ENCODE measurements around the gene PPM1H. TPM values are rescaled to one million over a fixed set of nuclear protein-coding genes. Genes with fewer than 3 reads are reported as not detected.

Gene PPM1H
- total RNA-seq, 1 donor from 2014 or later, result 0.49 TPM

DNA sequence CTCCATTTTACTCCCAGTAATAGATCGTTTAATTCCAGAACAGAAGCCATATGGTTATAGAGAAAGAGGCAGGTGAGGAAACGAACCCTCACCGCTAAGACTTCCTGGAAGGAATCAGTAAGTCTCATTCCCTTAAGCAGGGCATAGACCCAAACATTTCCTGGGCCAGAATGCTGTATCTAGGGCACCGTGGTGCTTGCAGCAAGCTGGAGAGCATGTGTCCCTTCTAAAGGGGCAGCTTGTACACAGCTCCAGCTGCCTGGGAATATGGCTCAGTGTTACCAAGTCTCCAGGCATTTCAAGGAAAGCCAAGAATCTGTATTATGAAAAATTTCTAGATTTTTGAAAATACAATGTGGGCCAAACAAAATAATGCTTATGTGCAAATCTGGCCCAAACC lies 73.4 kb downstream of the PPM1H start:
- no peak overlapping the region for H3K27ac ChIP-seq
- TF ChIP-seq, protein P1, sequence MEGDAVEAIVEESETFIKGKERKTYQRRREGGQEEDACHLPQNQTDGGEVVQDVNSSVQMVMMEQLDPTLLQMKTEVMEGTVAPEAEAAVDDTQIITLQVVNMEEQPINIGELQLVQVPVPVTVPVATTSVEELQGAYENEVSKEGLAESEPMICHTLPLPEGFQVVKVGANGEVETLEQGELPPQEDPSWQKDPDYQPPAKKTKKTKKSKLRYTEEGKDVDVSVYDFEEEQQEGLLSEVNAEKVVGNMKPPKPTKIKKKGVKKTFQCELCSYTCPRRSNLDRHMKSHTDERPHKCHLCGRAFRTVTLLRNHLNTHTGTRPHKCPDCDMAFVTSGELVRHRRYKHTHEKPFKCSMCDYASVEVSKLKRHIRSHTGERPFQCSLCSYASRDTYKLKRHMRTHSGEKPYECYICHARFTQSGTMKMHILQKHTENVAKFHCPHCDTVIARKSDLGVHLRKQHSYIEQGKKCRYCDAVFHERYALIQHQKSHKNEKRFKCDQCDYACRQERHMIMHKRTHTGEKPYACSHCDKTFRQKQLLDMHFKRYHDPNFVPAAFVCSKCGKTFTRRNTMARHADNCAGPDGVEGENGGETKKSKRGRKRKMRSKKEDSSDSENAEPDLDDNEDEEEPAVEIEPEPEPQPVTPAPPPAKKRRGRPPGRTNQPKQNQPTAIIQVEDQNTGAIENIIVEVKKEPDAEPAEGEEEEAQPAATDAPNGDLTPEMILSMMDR (IDR thresholded peaks at IDR 0.05), result no peak
- TF ChIP-seq POLR2AphosphoS5 (IDR thresholded peaks at IDR 0.05; ENCODE audit: insufficient read depth in 1 of 2, low read depth in 1 of 2), result no peak
- no peak for TF ChIP-seq POLR2A (IDR thresholded peaks at IDR 0.05)
- H3K4me3 ChIP-seq, result no peak overlapping the region
- DNase-seq (ENCODE audit: extremely low spot score in 2 of 2), result no peak
- H3K27me3 ChIP-seq, result no peaks in the 10 kb centered on the region
- intact Hi-C loops (cut with DNase I), result no loop called here
- H3K36me3 ChIP-seq, result no peaks in the 10 kb centered on the region
- no peaks in the 10 kb centered on the region for H3K9me3 ChIP-seq
- H3K4me1 ChIP-seq, result no peaks in the 10 kb centered on the region

DNA sequence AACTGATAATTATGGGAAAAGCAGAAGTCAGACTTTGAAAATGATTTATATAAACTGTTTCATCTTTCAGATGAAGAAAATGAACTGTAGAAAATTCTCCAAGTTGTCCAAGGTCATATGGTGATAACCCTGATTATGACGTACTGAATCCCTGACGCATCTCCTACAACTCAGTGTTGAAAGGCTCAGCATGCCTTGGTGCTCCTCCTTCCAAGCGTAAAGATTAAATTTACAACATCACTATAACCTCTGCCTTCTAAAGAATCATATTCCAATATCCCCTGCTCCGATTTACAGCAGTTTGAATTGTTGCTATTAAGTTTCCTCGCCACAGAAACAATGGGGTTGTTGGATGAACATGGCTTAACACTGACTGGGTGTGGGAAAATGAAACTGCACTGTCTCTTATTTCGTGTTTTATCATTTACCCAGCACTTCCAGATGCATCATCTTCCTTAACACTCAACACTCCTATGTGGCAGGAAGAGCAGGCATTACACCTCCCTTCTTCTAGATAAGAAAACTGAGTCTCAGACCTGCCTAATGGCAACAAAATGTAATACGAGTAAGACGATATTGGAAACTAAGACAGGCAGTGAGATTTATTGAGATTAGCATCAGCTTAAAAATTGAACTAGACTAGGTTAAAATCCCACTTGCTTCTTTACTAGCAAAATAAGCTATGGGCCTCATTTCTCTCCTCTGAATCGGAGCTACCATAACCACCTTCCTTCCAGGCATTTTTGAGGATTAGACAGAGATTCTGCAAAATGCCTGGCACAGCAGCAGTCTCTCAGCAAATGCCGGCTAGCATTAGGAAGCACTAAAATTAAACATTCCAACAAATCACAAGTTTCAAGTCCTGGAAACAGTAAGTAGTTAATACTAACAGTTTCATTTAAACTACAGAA lies 74.2 kb downstream of the PPM1H start:
- H3K27me3 ChIP-seq, result no peaks in the 10 kb centered on the region
- no peak overlapping the region for H3K27ac ChIP-seq
- H3K9me3 ChIP-seq, result no peaks in the 10 kb centered on the region
- DNase-seq (ENCODE audit: extremely low spot score in 2 of 2), result no peak
- H3K4me3 ChIP-seq, result no peak overlapping the region
- no peaks in the 10 kb centered on the region for H3K36me3 ChIP-seq
- no peaks in the 10 kb centered on the region for H3K4me1 ChIP-seq
- no peak for TF ChIP-seq POLR2AphosphoS5 (IDR thresholded peaks at IDR 0.05; ENCODE audit: insufficient read depth in 1 of 2, low read depth in 1 of 2)
- intact Hi-C loops (cut with DNase I), result no loop called here

DNA sequence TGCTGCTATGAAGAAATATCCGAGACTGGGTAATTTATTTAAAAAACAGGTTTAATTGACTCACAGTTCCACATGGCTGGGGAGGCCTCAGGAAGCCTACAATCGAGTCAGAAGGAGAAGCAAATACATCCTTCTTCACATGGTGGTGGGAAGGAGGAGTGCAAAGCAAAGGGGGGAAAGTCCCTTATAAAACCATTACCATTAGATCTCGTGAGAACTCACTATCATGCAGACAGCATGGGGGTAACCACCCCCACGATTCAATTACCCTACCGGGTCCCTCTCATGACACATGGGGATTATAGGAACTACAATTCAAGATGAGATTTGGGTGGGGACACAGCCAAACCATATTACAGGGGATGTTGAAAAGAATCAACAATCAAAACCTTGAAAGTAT lies 74.9 kb downstream of the PPM1H start:
- no peaks in the 10 kb centered on the region for H3K27me3 ChIP-seq
- no peaks in the 10 kb centered on the region for H3K9me3 ChIP-seq
- H3K4me1 ChIP-seq, result no peaks in the 10 kb centered on the region
- no peak for TF ChIP-seq POLR2A (IDR thresholded peaks at IDR 0.05)
- no peak for TF ChIP-seq POLR2AphosphoS5 (IDR thresholded peaks at IDR 0.05; ENCODE audit: insufficient read depth in 1 of 2, low read depth in 1 of 2)
- TF ChIP-seq, protein P1 (IDR thresholded peaks at IDR 0.05), result no peak
- H3K27ac ChIP-seq, result no peak overlapping the region
- H3K36me3 ChIP-seq, result no peaks in the 10 kb centered on the region
- DNase-seq (ENCODE audit: extremely low spot score in 2 of 2), result no peak
- H3K4me3 ChIP-seq, result no peak overlapping the region
- intact Hi-C loops (cut with DNase I), result no loop called here

DNA sequence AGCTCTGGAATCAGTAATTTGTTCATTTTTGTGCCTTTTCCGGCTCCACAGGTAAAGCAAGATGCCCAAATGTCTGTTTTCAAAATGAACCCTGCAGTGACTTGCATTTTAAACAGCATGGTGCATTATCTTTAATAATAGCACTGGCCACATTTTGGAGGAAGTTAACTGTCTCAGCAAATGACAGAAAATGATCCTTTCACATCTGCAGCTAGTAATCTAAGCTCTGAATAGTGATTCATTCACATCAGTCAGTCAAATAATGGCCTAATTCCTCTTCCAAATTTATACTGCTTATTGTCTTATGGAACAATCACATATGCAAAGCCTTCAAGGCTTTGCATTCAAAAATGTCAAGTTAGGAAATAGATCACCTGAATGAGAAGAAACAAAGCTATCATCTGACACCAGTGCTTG lies 75.6 kb downstream of the PPM1H start:
- TF ChIP-seq POLR2A (IDR thresholded peaks at IDR 0.05), result no peak
- TF ChIP-seq, protein P1 (IDR thresholded peaks at IDR 0.05), result no peak
- TF ChIP-seq POLR2AphosphoS5 (IDR thresholded peaks at IDR 0.05; ENCODE audit: insufficient read depth in 1 of 2, low read depth in 1 of 2), result no peak
- Histone ChIP-seq H3K4me1 (no peaks in the 10 kb centered on the region), H3K27me3 (no peaks in the 10 kb centered on the region), H3K9me3 (no peaks in the 10 kb centered on the region), H3K36me3 (no peaks in the 10 kb centered on the region), H3K27ac (no peak overlapping the region), H3K4me3 (no peak overlapping the region)
- intact Hi-C loops (cut with DNase I), result no loop called here
- no peak for DNase-seq (ENCODE audit: extremely low spot score in 2 of 2)

DNA sequence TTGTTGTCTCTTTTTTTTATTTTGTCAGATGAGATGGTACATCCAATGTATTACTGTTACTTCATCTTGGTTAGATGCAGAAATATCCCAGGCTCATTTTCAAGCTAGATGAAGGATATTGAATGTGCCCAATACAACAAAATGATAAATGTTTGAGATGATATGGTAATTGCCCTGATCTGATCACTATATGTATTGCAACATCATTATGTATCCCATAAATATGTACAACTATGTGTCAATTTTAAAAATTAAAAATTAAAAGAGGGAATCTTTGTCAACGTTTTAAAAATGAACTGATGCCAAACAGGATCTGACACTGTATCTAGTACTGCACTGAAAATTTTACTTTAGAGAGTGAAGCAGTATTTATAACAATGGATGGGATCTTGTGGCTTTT lies 78.5 kb downstream of the PPM1H start:
- Histone ChIP-seq H3K27me3 (no peaks in the 10 kb centered on the region), H3K4me3 (no peak overlapping the region), H3K36me3 (no peaks in the 10 kb centered on the region), H3K9me3 (no peaks in the 10 kb centered on the region), H3K27ac (no peak overlapping the region), H3K4me1 (no peaks in the 10 kb centered on the region)
- no peak for DNase-seq (ENCODE audit: extremely low spot score in 2 of 2)
- TF ChIP-seq POLR2A (IDR thresholded peaks at IDR 0.05) (no peak), POLR2AphosphoS5 (IDR thresholded peaks at IDR 0.05; ENCODE audit: insufficient read depth in 1 of 2, low read depth in 1 of 2) (no peak)
- TF ChIP-seq, protein P1 (IDR thresholded peaks at IDR 0.05), result no peak
- intact Hi-C loops (cut with DNase I), result no loop called here

Measured in vagina (tissue), 2 donors.